NK-92 (cell line): ENCODE measurements around the gene RAD21L1.

Source experiments
- DNase-seq: peaks from one replicate; lab custom pipeline; 2025; ENCODE audit not compliant: unreplicated experiment; lab: John Stamatoyannopoulos, UW

The RAD21L1 gene

GRCh38 chr20:1225783-1226654 lies at the start of gene RAD21L1:
Gene RAD21L1, plus strand, starts transcription at chr20:1226044. Its CDS starts 2,410 bp downstream, at chr20:1228454.
- peak; percentile 20 for DNase-seq

GRCh38 chr20:1177680-1178079 lies 48.2 kb upstream of the RAD21L1 start:
- no peak for DNase-seq

GRCh38 chr20:1178103-1178502 lies 47.7 kb upstream of the RAD21L1 start:
- DNase-seq, result no peak

- no peak for DNase-seq
Observed at GRCh38 chr20:1178623-1179022, 47.2 kb upstream of the RAD21L1 start.

GRCh38 chr20:1180949-1181348 lies 44.9 kb upstream of the RAD21L1 start:
- no peak for DNase-seq

- no peak for DNase-seq
Observed at GRCh38 chr20:1182106-1182505, 43.7 kb upstream of the RAD21L1 start.

- DNase-seq, result no peak
Observed at GRCh38 chr20:1183153-1183552, 42.7 kb upstream of the RAD21L1 start.

- DNase-seq, result no peak
Observed at GRCh38 chr20:1184260-1184637, 41.6 kb upstream of the RAD21L1 start.

GRCh38 chr20:1184638-1185315 lies 41.1 kb upstream of the RAD21L1 start, which contains the start of gene TMEM74B:
Gene TMEM74B, minus strand, starts transcription at chr20:1184981. Its CDS starts 1,180 bp downstream, at chr20:1183801.
- DNase-seq, result no peak

- no peak for DNase-seq
Observed at GRCh38 chr20:1185316-1185741, 40.5 kb upstream of the RAD21L1 start.

- no peak for DNase-seq
Observed at GRCh38 chr20:1185790-1186334, 40.0 kb upstream of the RAD21L1 start.

- no peak for DNase-seq
Observed at GRCh38 chr20:1186367-1186991, 39.4 kb upstream of the RAD21L1 start.

GRCh38 chr20:1187605-1188171 lies 38.2 kb upstream of the RAD21L1 start:
- DNase-seq, result no peak

- no peak for DNase-seq
Observed at GRCh38 chr20:1188347-1188746, 37.5 kb upstream of the RAD21L1 start.

- no peak for DNase-seq
Observed at GRCh38 chr20:1189827-1190226, 36.0 kb upstream of the RAD21L1 start.

- DNase-seq, result no peak
Observed at GRCh38 chr20:1190847-1191246, 35.0 kb upstream of the RAD21L1 start.

- no peak for DNase-seq
Observed at GRCh38 chr20:1191299-1191698, 34.5 kb upstream of the RAD21L1 start.

GRCh38 chr20:1195226-1195625 lies 30.6 kb upstream of the RAD21L1 start:
- DNase-seq, result no peak

GRCh38 chr20:1196634-1197033 lies 29.2 kb upstream of the RAD21L1 start:
- no peak for DNase-seq

GRCh38 chr20:1197801-1198200 lies 28.0 kb upstream of the RAD21L1 start:
- no peak for DNase-seq

GRCh38 chr20:1198751-1199150 lies 27.1 kb upstream of the RAD21L1 start:
- DNase-seq, result no peak
